Endodermal cell (in vitro differentiated cells): Measurements from ENCODE around the gene HS6ST3. TPM values are rescaled to one million over a fixed set of nuclear protein-coding genes. Genes with fewer than 3 reads are reported as not detected.

Source experiments
- DNase-seq: peaks from one replicate; pipeline ENCODE4 v3.0.0-alpha.2; 2017
- H3K27ac ChIP-seq: 2 replicates; pipeline ENCODE4 v1.5.1; 2013; ENCODE audit warnings: mild to moderate bottlenecking, low read depth, low read length, moderate library complexity
- H3K27me3 ChIP-seq: 2 replicates; pipeline ENCODE4 v1.6.1; 2013; ENCODE audit warnings: mild to moderate bottlenecking, low read length, moderate library complexity; ENCODE audit not compliant: insufficient read depth, control insufficient read depth, poor library complexity, severe bottlenecking
- H3K36me3 ChIP-seq: 2 replicates; pipeline ENCODE4 v1.7.0; 2013; ENCODE audit warnings: mild to moderate bottlenecking, low read length, moderate library complexity; ENCODE audit not compliant: control insufficient read depth, insufficient read depth
- H3K4me1 ChIP-seq: one replicate; pipeline ENCODE4 v1.7.0; 2013; ENCODE audit warnings: low read length; ENCODE audit not compliant: control insufficient read depth, insufficient read depth
- H3K4me3 ChIP-seq: 2 replicates; pipeline ENCODE4 v1.5.1; 2013; ENCODE audit warnings: mild to moderate bottlenecking, low read length, moderate library complexity
- H3K9ac ChIP-seq: 2 replicates; pipeline ENCODE4 v1.6.1; 2013; ENCODE audit warnings: mild to moderate bottlenecking, low read length, moderate library complexity; ENCODE audit not compliant: poor library complexity, severe bottlenecking; ENCODE audit errors: extremely low read depth
- H3K9me3 ChIP-seq: 2 replicates; pipeline ENCODE4 v1.6.1; 2013; ENCODE audit warnings: mild to moderate bottlenecking, low read length, moderate library complexity; ENCODE audit not compliant: control insufficient read depth
- H3K27ac Mint-ChIP-seq: 2 replicates; pipeline ENCODE4 v1.8.0; 2020; ENCODE audit warnings: mixed read lengths
- H3K27me3 Mint-ChIP-seq: 2 replicates; pipeline ENCODE4 v1.8.0; 2021; ENCODE audit warnings: mild to moderate bottlenecking, mixed read lengths; ENCODE audit not compliant: insufficient read depth
- H3K36me3 Mint-ChIP-seq: 2 replicates; pipeline ENCODE4 v1.8.0; 2020; ENCODE audit warnings: low read depth, mixed read lengths
- H3K4me1 Mint-ChIP-seq: 2 replicates; pipeline ENCODE4 v1.8.0; 2020; ENCODE audit warnings: mixed read lengths
- H3K4me3 Mint-ChIP-seq: 2 replicates; pipeline ENCODE4 v1.8.0; 2020; ENCODE audit warnings: mild to moderate bottlenecking, moderate library complexity, mixed read lengths
- H3K9me3 Mint-ChIP-seq: 2 replicates; pipeline ENCODE4 v1.8.0; 2020; ENCODE audit warnings: mild to moderate bottlenecking, mixed read lengths
- CTCF ChIP-seq: fragments of 200-600 bp; sonication (generic); conservative IDR thresholded peaks from 2 replicates; pipeline ENCODE4 v1.5.0; 2021; ENCODE audit warnings: antibody characterized with exemption, mild to moderate bottlenecking
- WGBS, 2 experiments: methylation state at CpG; one replicate each; pipeline versions ENCODE4 v1.1.5 to v1.1.7; 2013; ENCODE audit warnings: missing lambda C conversion rate in 2 of 2, mixed read lengths in 1 of 2; ENCODE audit not compliant: insufficient coverage in 1 of 2, insufficient read length in 1 of 2; 5-methylcytosine and 5-hydroxymethylcytosine counted together
- total RNA-seq, 2 donors: library from RNA; stranded (reverse); fragmentation: NEBNext Ultra II Directional in 1 of 2; extraction: Animal tissue kit (Norgen Biotek cat#: 25700) in 1 of 2; gene quantifications; 2 replicates in 1 of 2; 3 replicates in 1 of 2; pipeline ENCODE4 v1.2.1, GENCODE V29; 2021

The HS6ST3 gene
- total RNA-seq, 2 donors from 2014 or later = 0.84 to 1.1 TPM

- H3K9me3 ChIP-seq = no peaks in the 10 kb centered on the region
- peaks cover 4% of the 10 kb centered on the region for H3K27me3 Mint-ChIP-seq
- peaks cover 9% of the 10 kb centered on the region for H3K9me3 Mint-ChIP-seq
- TF ChIP-seq CTCF = no peak
- peak within 1 kb of the TSS; percentile 79 for H3K4me3 Mint-ChIP-seq
- WGBS, 2 experiments = 0 to 1% methylated on average over 25 to 77 of the region's 77 CpGs
- peak within 1 kb of the TSS; percentile 63 for H3K27ac ChIP-seq
- H3K27me3 ChIP-seq = no peaks in the 10 kb centered on the region
- peaks cover 15% of the 10 kb centered on the region for H3K36me3 Mint-ChIP-seq
- H3K4me1 ChIP-seq = no peaks in the 10 kb centered on the region
- H3K9ac ChIP-seq = peak within 1 kb of the TSS; percentile 75
- no peaks in the 10 kb centered on the region for H3K36me3 ChIP-seq
- H3K4me3 ChIP-seq = peak within 1 kb of the TSS; percentile 97
- H3K27ac Mint-ChIP-seq = peak within 1 kb of the TSS; percentile 97
- peaks cover 5% of the 10 kb centered on the region for H3K4me1 Mint-ChIP-seq
- DNase-seq = peak; percentile 95
Measured at GRCh38 chr13:96053003-96053703, 36.8 kb upstream of the HS6ST3 start, which contains the start of gene UGGT2. TSS of gene UGGT2 (minus strand) at chr13:96053401. CDS start at chr13:96053312, 89 bp downstream.

- no peaks in the 10 kb centered on the region for H3K9me3 ChIP-seq
- no peaks in the 10 kb centered on the region for H3K36me3 ChIP-seq
- no peak overlapping the region for H3K27ac ChIP-seq
- peaks cover under 1% of the 10 kb centered on the region for H3K4me1 ChIP-seq
- H3K4me3 Mint-ChIP-seq = no peak overlapping the region
- no peaks in the 10 kb centered on the region for H3K9me3 Mint-ChIP-seq
- no peak overlapping the region for H3K4me3 ChIP-seq
- no peak for DNase-seq
- H3K4me1 Mint-ChIP-seq = peaks cover 7% of the 10 kb centered on the region
- peaks cover 3% of the 10 kb centered on the region for H3K27me3 Mint-ChIP-seq
- WGBS, 2 experiments = 92 to 100% methylated on average over 1 to 2 of the region's 2 CpGs
- no peak for TF ChIP-seq CTCF
- no peaks in the 10 kb centered on the region for H3K27me3 ChIP-seq
- no peak overlapping the region for H3K27ac Mint-ChIP-seq
- H3K9ac ChIP-seq = no peak overlapping the region
- no peaks in the 10 kb centered on the region for H3K36me3 Mint-ChIP-seq
Measured at GRCh38 chr13:96065849-96066248, 24.1 kb upstream of the HS6ST3 start.

- WGBS, 2 experiments = 88 to 95% methylated on average over 2 of the region's 2 CpGs
- H3K9me3 ChIP-seq = no peaks in the 10 kb centered on the region
- DNase-seq = no peak
- no peak overlapping the region for H3K4me3 ChIP-seq
- Mint-ChIP-seq H3K4me1 (peaks cover 17% of the 10 kb centered on the region), H3K9me3 (no peaks in the 10 kb centered on the region), H3K36me3 (no peaks in the 10 kb centered on the region), H3K4me3 (no peak overlapping the region), H3K27ac (no peak overlapping the region), H3K27me3 (peaks cover 2% of the 10 kb centered on the region)
- no peaks in the 10 kb centered on the region for H3K27me3 ChIP-seq
- peaks cover 3% of the 10 kb centered on the region for H3K4me1 ChIP-seq
- no peak for TF ChIP-seq CTCF
- no peak overlapping the region for H3K9ac ChIP-seq
- H3K36me3 ChIP-seq = no peaks in the 10 kb centered on the region
- H3K27ac ChIP-seq = no peak overlapping the region
Measured at GRCh38 chr13:96068729-96069128, 21.2 kb upstream of the HS6ST3 start.
